Measurements from ENCODE around the gene HSPB8. TPM values are rescaled to one million over a fixed set of nuclear protein-coding genes. Genes with fewer than 3 reads are reported as not detected.

Gene HSPB8
- total RNA-seq, 1 donor from 2014 or later: 44.2 TPM

DNA sequence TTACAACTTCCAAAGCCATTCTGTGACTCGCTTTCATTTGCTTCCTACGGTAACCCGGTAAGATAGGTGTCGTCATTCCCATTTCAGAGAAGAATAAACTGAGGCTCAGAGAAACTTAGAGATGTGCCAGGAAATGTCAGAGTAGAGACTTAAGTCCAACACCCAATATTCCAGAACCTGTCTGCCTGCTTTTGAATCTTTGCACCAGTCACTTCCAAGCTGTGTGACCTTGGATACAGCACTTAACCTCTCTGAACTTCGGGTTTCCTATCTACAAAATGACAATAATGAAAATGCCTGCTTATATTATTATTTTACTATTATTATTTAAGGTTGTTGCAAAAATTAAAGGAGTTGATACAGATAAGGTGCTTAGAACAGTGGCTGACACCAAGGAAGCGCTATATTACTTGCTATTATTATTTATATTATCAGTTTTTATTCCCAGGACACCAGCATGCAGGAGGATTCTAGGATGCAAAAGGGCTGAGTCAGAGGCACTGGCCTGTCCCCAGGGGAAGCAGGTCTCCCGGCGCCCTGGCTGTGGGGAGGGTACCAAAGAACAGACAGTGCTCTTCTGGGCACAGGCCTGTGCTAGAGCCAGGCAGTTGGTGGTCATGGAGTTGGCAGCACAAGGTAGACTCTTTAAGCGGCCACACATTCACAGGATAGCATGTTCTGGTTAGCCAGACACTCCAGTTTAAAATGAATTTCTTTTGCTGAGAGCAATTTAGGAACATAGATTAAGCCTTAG lies 5.4 kb downstream of the HSPB8 start:
- TF ChIP-seq, protein P1, sequence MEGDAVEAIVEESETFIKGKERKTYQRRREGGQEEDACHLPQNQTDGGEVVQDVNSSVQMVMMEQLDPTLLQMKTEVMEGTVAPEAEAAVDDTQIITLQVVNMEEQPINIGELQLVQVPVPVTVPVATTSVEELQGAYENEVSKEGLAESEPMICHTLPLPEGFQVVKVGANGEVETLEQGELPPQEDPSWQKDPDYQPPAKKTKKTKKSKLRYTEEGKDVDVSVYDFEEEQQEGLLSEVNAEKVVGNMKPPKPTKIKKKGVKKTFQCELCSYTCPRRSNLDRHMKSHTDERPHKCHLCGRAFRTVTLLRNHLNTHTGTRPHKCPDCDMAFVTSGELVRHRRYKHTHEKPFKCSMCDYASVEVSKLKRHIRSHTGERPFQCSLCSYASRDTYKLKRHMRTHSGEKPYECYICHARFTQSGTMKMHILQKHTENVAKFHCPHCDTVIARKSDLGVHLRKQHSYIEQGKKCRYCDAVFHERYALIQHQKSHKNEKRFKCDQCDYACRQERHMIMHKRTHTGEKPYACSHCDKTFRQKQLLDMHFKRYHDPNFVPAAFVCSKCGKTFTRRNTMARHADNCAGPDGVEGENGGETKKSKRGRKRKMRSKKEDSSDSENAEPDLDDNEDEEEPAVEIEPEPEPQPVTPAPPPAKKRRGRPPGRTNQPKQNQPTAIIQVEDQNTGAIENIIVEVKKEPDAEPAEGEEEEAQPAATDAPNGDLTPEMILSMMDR (IDR thresholded peaks at IDR 0.05; ENCODE audit: insufficient read depth, low read length, poor library complexity, severe bottlenecking): no peak
- no peaks in the 10 kb centered on the region for H3K27me3 ChIP-seq (ENCODE audit: control insufficient read depth, insufficient read depth, low read length)
- no peak overlapping the region for H3K4me3 ChIP-seq (ENCODE audit: low read depth, low read length)
- H3K36me3 ChIP-seq (ENCODE audit: control insufficient read depth, insufficient read depth, low read length): no peaks in the 10 kb centered on the region
- DNase-seq (ENCODE audit: low read depth): no peak

DNA sequence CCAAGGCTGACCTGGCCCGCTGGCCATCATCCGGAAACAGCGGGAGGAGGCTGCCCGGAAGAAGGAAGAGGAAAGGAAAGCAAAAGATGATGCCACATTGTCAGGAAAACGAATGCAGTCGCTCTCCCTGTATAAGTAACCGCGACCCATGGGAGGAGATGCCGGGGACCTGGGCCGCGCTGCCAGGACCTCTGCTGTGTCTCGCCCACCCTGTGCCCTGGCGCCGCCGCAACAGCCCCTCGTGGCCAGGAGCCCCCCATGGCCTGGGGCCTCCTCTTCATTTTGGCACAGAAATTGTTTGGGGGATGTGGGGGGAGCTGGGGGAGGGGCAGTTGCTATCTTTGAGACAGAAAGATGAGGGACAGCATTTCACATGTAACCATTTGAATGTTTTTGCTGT lies 16.5 kb downstream of the HSPB8 start:
- DNase-seq (ENCODE audit: low read depth): no peak
- H3K36me3 ChIP-seq (ENCODE audit: control insufficient read depth, insufficient read depth, low read length): no peaks in the 10 kb centered on the region
- TF ChIP-seq, protein P1 (IDR thresholded peaks at IDR 0.05; ENCODE audit: insufficient read depth, low read length, poor library complexity, severe bottlenecking): no peak
- no peak overlapping the region for H3K4me3 ChIP-seq (ENCODE audit: low read depth, low read length)
- no peaks in the 10 kb centered on the region for H3K27me3 ChIP-seq (ENCODE audit: control insufficient read depth, insufficient read depth, low read length)

DNA sequence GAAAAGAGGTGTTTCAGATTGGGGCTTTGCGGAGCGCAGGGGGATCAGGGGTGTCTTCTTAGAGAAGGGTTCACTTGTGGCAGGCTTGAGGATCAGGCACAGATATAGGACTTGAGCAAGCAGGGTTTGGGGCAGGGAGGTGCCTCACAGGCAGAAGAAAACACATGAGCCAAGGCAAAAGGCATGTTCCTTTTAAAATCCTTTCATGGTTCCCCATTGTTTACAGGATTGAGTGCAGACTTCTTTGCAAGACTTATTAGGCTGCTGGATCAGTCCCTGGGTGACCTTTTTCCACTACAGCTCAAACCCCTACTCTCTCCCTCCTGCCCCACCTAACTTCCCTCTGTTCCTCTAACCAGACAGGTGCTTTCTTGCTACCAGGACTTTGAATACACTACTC lies 19.7 kb downstream of the HSPB8 start:
- no peak for DNase-seq (ENCODE audit: low read depth)
- no peak overlapping the region for H3K4me3 ChIP-seq (ENCODE audit: low read depth, low read length)
- H3K36me3 ChIP-seq (ENCODE audit: control insufficient read depth, insufficient read depth, low read length): no peaks in the 10 kb centered on the region
- TF ChIP-seq, protein P1 (IDR thresholded peaks at IDR 0.05; ENCODE audit: insufficient read depth, low read length, poor library complexity, severe bottlenecking): no peak
- H3K27me3 ChIP-seq (ENCODE audit: control insufficient read depth, insufficient read depth, low read length): no peaks in the 10 kb centered on the region

DNA sequence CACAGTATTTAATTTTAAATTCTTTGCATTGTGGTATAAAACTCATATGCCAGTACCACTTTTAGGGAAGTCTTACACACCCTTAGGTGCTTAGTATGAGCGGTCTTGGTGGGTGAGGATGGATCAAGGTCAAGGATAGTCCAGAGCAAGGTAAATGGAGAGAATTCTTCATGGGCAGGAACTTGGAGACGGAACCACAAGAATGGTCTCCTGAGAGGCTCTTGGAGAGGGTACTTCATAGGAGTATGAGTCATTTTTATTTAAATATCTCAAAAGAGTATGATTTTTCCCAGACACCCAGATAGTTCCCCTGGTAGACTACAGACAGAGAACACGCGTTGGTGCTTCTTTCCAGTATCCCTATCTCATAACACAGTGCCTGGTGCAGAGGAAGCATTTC lies 21.9 kb downstream of the HSPB8 start:
- TF ChIP-seq, protein P1 (IDR thresholded peaks at IDR 0.05; ENCODE audit: insufficient read depth, low read length, poor library complexity, severe bottlenecking): no peak
- Histone ChIP-seq H3K27me3 (ENCODE audit: control insufficient read depth, insufficient read depth, low read length) (no peaks in the 10 kb centered on the region), H3K4me3 (ENCODE audit: low read depth, low read length) (no peak overlapping the region), H3K36me3 (ENCODE audit: control insufficient read depth, insufficient read depth, low read length) (no peaks in the 10 kb centered on the region)
- DNase-seq (ENCODE audit: low read depth): no peak

DNA sequence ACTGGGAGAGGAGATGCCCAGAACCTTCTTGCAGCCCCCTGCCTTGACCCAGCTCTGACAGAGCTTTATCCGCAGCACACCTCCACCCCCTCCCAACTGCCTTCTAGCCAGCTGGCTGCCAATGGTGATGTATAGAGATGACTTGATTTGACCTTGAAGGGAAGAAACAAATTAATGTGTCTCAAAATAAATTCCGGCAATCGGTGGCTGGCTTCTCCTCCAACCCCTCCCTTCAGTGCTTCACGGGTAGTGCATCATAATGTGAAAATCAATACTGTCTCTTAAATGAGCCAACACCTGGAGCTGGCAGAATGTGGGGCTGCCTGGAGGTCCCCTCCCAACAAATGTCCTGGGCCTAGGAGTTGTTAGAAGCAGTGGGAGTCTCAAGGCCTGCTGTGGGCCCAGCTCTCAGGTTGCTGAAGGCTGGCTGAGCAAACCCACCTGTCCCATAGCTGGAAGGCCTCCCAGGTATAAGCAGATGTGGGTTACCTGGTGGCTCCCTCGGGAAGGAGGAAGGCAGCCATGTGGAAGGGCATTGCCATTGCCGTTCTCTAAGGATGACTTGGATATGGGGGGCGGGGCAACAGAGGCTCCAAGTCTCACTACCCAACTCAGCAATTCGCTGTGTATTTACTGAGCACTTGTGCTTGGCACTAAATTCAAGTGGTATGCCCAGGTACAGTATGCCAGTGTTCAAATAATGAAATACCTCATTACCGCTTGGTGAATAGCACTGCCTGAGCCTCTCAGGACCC lies 23.2 kb downstream of the HSPB8 start:
- no peaks in the 10 kb centered on the region for H3K36me3 ChIP-seq (ENCODE audit: control insufficient read depth, insufficient read depth, low read length)
- no peak for DNase-seq (ENCODE audit: low read depth)
- TF ChIP-seq, protein P1 (IDR thresholded peaks at IDR 0.05; ENCODE audit: insufficient read depth, low read length, poor library complexity, severe bottlenecking): no peak
- no peaks in the 10 kb centered on the region for H3K27me3 ChIP-seq (ENCODE audit: control insufficient read depth, insufficient read depth, low read length)
- no peak overlapping the region for H3K4me3 ChIP-seq (ENCODE audit: low read depth, low read length)
